GM12801 (cell line): ENCODE results near the gene MFAP2.

Source experiments
- TF ChIP-seq, protein P1 (sequence below): IDR thresholded peaks from one replicate; pipeline ENCODE4 v1.5.1; 2011; ENCODE audit warnings: control low read depth; ENCODE audit not compliant: insufficient read length; ENCODE audit errors: extremely low read depth

MFAP2 gene

DNA sequence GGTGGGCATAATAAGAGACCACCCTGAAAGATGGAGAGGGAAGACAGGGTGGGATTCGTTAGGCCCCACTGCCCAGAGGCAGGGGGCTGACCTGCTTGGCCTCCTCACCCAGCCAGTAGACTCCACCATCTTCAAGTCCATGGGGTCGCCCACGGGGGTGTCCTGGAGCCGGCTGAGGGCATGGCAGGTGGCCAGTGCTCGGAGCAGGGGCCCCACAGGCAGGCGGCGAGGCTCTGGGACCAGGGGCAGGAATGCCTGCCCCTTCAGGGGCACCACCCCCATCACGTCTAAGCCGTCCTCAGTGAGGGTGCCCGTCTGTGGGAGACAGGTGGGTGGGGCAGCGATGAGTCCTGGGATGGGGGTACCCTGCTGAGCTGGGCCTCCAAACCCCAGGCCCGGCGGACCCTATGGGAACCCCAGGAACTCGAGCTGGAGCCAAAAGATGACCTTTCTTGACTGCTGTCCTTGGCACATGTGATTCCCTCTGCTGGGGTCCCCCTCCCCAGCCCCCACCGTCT is 13.2 kb upstream of the MFAP2 start:
- TF ChIP-seq, protein P1, sequence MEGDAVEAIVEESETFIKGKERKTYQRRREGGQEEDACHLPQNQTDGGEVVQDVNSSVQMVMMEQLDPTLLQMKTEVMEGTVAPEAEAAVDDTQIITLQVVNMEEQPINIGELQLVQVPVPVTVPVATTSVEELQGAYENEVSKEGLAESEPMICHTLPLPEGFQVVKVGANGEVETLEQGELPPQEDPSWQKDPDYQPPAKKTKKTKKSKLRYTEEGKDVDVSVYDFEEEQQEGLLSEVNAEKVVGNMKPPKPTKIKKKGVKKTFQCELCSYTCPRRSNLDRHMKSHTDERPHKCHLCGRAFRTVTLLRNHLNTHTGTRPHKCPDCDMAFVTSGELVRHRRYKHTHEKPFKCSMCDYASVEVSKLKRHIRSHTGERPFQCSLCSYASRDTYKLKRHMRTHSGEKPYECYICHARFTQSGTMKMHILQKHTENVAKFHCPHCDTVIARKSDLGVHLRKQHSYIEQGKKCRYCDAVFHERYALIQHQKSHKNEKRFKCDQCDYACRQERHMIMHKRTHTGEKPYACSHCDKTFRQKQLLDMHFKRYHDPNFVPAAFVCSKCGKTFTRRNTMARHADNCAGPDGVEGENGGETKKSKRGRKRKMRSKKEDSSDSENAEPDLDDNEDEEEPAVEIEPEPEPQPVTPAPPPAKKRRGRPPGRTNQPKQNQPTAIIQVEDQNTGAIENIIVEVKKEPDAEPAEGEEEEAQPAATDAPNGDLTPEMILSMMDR, result no peak

DNA sequence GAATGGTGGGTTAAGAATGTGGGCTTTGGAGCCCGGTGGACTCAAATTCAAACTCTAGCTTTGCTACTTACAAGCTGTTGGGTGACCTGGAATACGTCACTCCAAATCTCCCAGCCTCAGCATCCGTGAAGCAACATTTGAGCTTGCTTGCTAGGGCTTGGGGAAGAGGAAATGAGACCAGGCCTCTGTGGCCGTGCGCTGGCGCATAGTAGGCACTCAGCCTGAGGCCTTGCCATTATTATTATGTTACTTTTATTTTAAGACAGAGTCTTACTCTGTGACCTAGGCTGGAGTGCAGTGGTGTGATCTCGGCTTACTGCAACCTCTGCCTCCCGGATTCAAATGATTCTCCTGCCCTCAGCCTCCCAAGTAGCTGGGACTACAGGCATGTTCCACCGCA is 12.3 kb upstream of the MFAP2 start:
- TF ChIP-seq, protein P1, result no peak

DNA sequence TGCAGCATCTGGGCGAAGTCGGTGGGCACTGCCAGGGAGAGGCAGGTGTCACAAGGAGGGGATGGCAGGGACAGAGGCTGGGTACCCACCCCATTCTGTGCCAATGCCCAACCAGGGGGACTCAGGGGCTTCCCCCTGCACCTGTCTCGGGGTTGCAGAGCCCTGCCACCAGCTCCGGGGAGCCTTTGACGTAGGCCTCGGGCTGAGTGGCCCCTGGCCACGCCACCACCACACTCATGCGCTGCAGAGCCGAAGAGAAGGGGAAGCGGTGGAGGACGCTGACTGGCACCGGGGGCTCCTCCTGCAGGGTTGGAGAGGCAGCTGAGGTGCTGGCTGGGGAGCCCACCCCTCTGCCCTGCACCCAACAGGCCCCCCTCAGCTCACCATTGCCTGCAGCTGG is 11.7 kb upstream of the MFAP2 start:
- TF ChIP-seq, protein P1, result no peak

DNA sequence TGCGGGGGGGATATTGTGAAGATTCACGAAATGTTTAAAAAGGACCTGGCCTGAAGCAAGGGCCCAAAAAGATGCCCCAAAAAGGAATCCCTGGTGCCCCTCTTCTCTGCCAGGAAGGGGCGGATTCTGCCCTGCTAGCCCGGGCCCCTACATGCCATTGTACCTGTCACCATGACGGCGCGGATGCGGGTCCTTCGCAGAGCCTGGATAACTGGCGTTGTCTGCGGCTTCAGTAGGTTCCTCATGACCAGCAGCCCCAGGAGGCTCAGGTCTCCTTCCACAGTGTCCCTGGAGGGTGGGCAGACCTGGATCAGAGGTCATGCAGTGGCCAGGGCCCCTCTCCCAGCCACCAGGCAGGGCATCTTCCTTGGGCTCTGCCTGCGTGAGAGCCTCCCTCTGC is 11.2 kb upstream of the MFAP2 start:
- TF ChIP-seq, protein P1, result no peak

DNA sequence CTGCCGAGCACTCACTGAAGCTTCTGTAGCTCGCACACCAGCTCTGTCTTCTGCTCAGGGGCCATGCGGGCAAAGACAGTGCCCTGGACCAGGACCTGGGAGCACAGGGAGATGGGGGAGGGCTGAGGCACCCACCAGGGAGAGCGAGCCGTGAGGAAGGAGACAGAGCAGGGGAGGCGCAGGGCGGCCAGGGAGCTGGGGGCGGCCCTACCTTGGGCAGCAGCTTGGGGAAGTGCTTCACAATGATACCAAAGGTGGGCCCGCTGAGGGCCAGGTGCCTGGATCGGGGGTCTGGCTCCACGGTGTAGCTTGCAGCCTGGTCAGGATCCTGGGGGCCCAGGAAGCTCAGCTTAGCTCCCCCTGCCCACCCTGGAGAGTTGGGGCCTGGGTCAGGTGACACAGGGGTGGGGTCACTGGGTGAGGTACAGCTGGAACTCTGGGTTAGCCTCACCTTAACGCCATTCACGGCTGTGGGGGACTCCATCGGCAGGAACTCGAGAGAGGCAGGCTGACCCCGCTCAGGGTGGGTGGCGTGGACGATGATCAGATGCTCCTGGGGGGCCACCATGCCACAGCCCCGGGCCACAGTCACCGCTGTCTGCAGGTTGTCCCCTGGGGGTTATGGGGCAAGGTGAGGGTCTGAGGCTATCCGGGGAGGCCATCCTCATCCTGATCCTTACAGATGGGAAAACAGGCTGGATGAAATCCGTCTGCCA is 9.4 kb upstream of the MFAP2 start:
- TF ChIP-seq, protein P1, result no peak

DNA sequence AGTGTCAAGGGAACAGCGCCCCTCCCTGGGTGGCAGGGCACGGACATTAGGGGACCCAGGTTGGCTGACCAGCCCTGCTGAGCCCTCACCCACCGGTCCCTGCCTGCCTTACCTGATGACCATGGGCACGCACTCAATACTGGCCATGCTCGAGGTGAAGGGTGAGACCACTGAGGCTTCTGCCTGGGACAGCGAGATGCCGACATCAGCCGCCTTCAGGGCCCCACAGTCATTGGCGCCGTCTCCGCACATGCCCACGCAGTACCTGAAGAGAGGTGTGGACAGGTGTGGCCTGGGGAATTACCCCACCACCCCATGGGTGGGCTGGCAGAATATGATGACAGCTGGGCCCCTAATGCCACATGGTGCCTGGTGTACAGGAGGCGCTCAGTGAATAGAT is 7.8 kb upstream of the MFAP2 start:
- TF ChIP-seq, protein P1, result no peak

DNA sequence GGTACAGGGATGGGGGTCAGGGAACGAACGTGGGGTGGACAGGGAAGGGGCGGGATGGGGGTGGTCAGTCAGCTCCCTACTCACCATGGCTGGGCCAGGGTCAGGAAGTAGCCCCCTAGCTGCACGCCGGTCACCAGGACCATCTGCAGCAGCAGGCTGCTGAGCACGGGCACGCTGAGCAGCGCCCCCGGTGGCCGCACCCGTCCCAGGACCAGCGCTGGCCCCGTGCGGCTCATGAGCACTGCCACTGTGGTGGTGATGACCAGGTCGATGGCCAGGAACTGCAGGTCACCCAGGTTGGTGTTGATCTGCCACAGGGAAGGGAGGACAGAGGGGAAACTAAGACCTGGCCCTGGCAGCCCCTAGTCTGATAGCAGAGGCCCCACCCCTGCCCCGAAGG is 6.5 kb upstream of the MFAP2 start:
- TF ChIP-seq, protein P1, result no peak
